Transverse colon (tissue), 4 donors: ENCODE data around the gene PCDHGB5.

Source experiments
- EP300 ChIP-seq: sonication (generic); formaldehyde crosslinking; IDR thresholded peaks from one replicate; pipeline ENCODE4 v1.6.1; 2017; ENCODE audit warnings: antibody characterized with exemption, low read depth
- POLR2A ChIP-seq: fragments of 450-650 bp; IDR thresholded peaks from one replicate; pipeline ENCODE4 v1.6.1; 2016; ENCODE audit warnings: antibody characterized with exemption, mild to moderate bottlenecking, moderate library complexity
- POLR2AphosphoS5 ChIP-seq, 3 donors: sonication (generic); formaldehyde crosslinking; IDR thresholded peaks; one replicate each; pipeline ENCODE4 v1.6.1; 2016; ENCODE audit warnings: antibody characterized with exemption in 3 of 3
- TF ChIP-seq, protein P1 (sequence below), 5 experiments: fragments of 200-600 bp in 3 of 5; fragments of 450-650 bp in 2 of 5; sonication (generic) in 3 of 5; IDR thresholded peaks; 1 replicate in 2 of 5; 2 replicates in 3 of 5; pipeline ENCODE4 v1.5.1; 2016 to 2017; ENCODE audit warnings: antibody characterized with exemption in 5 of 5, inconsistent platforms in 3 of 5, mild to moderate bottlenecking in 2 of 5, moderate library complexity in 1 of 5

GRCh38 chr5:141402553-141403243, 5.0 kb downstream of the PCDHGB5 start, which contains the start of gene PCDHGA9:
- TF ChIP-seq, protein P1, sequence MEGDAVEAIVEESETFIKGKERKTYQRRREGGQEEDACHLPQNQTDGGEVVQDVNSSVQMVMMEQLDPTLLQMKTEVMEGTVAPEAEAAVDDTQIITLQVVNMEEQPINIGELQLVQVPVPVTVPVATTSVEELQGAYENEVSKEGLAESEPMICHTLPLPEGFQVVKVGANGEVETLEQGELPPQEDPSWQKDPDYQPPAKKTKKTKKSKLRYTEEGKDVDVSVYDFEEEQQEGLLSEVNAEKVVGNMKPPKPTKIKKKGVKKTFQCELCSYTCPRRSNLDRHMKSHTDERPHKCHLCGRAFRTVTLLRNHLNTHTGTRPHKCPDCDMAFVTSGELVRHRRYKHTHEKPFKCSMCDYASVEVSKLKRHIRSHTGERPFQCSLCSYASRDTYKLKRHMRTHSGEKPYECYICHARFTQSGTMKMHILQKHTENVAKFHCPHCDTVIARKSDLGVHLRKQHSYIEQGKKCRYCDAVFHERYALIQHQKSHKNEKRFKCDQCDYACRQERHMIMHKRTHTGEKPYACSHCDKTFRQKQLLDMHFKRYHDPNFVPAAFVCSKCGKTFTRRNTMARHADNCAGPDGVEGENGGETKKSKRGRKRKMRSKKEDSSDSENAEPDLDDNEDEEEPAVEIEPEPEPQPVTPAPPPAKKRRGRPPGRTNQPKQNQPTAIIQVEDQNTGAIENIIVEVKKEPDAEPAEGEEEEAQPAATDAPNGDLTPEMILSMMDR (IDR thresholded peaks at IDR 0.05) = peak in 3 of 5 experiments; percentile 12 to 19 (median 19)
- no peak for TF ChIP-seq POLR2AphosphoS5 (IDR thresholded peaks at IDR 0.05)
- no peak for TF ChIP-seq POLR2A
- TF ChIP-seq EP300 = no peak
